Spleen (tissue), 11 donors: ENCODE data around the gene UBL4A. TPM values are rescaled to one million over a fixed set of nuclear protein-coding genes. Genes with fewer than 3 reads are reported as not detected.
A peak's percentile ranks its signal among the peaks of the same experiment; 100 is the strongest.
"Not testable (repeated sequence)": the region's sequence is repeated elsewhere in the genome, so short reads cannot be mapped to it uniquely, and the experiment has no call there.

Source experiments
- DNase-seq: peaks from one replicate; pipeline ENCODE4 v3.0.0-alpha.2; 2020
- H3K27ac ChIP-seq, 8 donors: fragments of 200-600 bp; sonication (generic) in 7 of 8; 1 replicate in 4 of 8; 2 replicates in 4 of 8; pipeline versions ENCODE4 v1.5.0 to v1.8.0; 2016 to 2021; ENCODE audit warnings: inconsistent platforms in 4 of 8, mild to moderate bottlenecking in 4 of 8, moderate library complexity in 1 of 8
- H3K27me3 ChIP-seq, 7 donors: fragments of 200-600 bp; sonication (generic) in 6 of 7; replicated peaks in 1 of 7; 1 replicate in 4 of 7; 2 replicates in 3 of 7; pipeline versions ENCODE4 v1.5.0 to v1.8.0; 2016 to 2021; ENCODE audit warnings: inconsistent platforms in 3 of 7, mild to moderate bottlenecking in 1 of 7
- H3K36me3 ChIP-seq, 6 donors: fragments of 200-600 bp; sonication (generic) in 5 of 6; 1 replicate in 4 of 6; 2 replicates in 2 of 6; pipeline versions ENCODE4 v1.5.0 to v1.8.0; 2016 to 2021; ENCODE audit warnings: inconsistent platforms in 2 of 6
- H3K4me1 ChIP-seq, 6 donors: fragments of 200-600 bp; sonication (generic) in 5 of 6; 1 replicate in 3 of 6; 2 replicates in 3 of 6; pipeline versions ENCODE4 v1.5.0 to v1.8.0; 2016 to 2021; ENCODE audit warnings: inconsistent platforms in 3 of 6
- H3K4me3 ChIP-seq, 8 donors: fragments of 200-600 bp; sonication (generic) in 7 of 8; 1 replicate in 4 of 8; 2 replicates in 4 of 8; pipeline versions ENCODE4 v1.5.0 to v1.8.0; 2016 to 2021; ENCODE audit warnings: inconsistent platforms in 4 of 8, mild to moderate bottlenecking in 4 of 8, moderate library complexity in 2 of 8
- H3K9me3 ChIP-seq, 8 donors: fragments of 200-600 bp; sonication (generic) in 7 of 8; 1 replicate in 4 of 8; 2 replicates in 4 of 8; pipeline versions ENCODE4 v1.5.0 to v1.8.0; 2016 to 2021; ENCODE audit warnings: inconsistent platforms in 4 of 8
- POLR2A ChIP-seq, 3 donors: fragments of 450-650 bp; IDR thresholded peaks; one replicate each; pipeline ENCODE4 v1.5.1; 2017; ENCODE audit warnings: antibody characterized with exemption in 3 of 3, mild to moderate bottlenecking in 1 of 3
- POLR2AphosphoS5 ChIP-seq, 3 donors: sonication (generic); formaldehyde crosslinking; IDR thresholded peaks; one replicate each; pipeline ENCODE4 v1.5.1; 2017; ENCODE audit warnings: antibody characterized with exemption in 3 of 3
- WGBS, 5 donors: extraction: QIAGEN DNeasy Blood & Tissue Kit in 3 of 5; methylation state at CpG; one replicate each; pipeline versions ENCODE4 v1.1.5 to v1.1.7; 2013 to 2018; 5-methylcytosine and 5-hydroxymethylcytosine counted together
- intact Hi-C: fragments of 100-400 bp; cut with DNase I; formaldehyde crosslinking; loops from one replicate; pipeline ENCODE4 v1.15.0; 2023; ENCODE audit warnings: low total_unique reads
- polyA plus RNA-seq, 3 donors: library from polyadenylated mRNA; stranded (reverse); fragments of 200-250 nt; gene quantifications; one replicate each; pipeline ENCODE4 v1.2.1, GENCODE V29; 2013
- total RNA-seq, 7 donors: library from RNA; depleted of rRNA in 3 of 7; stranded (reverse); fragments of >200 nt in 3 of 7; fragmentation: NEBNext Ultra II Directional in 4 of 7; extraction: Animal tissue kit (Norgen Biotek cat#: 25700) in 4 of 7; gene quantifications; one replicate each; pipeline versions ENCODE4 v1.1.0 to v1.2.1, GENCODE V29; 2016 to 2021
- TF ChIP-seq, protein P1 (sequence below), 11 experiments: fragments of 200-600 bp in 7 of 11; fragments of 450-650 bp in 4 of 11; sonication (generic) in 4 of 11; IDR thresholded peaks in 8 of 11; conservative IDR thresholded peaks in 3 of 11; 1 replicate in 7 of 11; 2 replicates in 4 of 11; pipeline versions ENCODE4 v1.4.0 to v1.8.0; 2016 to 2021; ENCODE audit warnings: antibody characterized with exemption in 11 of 11, inconsistent platforms in 4 of 11, mild to moderate bottlenecking in 1 of 11
- donor health status: healthy with polysubstance abuse.
- donor health status: DM: no; HTN: no; CAD: no; lungs with moderate emphysema.
- donor health status: DM: no; HTN: no; CAD: no.
- donor health status: Bipolar disorder and iron deficiency.
- donor health status: healthy.
- donor health status: DM: no; HTN: no; CAD: no.
- donor health status: DM: yes; HTN: yes; CAD: no.

UBL4A gene
- total and polyA plus RNA-seq, 10 donors, result 13.4 to 36.3 (median 21.8) TPM

DNA sequence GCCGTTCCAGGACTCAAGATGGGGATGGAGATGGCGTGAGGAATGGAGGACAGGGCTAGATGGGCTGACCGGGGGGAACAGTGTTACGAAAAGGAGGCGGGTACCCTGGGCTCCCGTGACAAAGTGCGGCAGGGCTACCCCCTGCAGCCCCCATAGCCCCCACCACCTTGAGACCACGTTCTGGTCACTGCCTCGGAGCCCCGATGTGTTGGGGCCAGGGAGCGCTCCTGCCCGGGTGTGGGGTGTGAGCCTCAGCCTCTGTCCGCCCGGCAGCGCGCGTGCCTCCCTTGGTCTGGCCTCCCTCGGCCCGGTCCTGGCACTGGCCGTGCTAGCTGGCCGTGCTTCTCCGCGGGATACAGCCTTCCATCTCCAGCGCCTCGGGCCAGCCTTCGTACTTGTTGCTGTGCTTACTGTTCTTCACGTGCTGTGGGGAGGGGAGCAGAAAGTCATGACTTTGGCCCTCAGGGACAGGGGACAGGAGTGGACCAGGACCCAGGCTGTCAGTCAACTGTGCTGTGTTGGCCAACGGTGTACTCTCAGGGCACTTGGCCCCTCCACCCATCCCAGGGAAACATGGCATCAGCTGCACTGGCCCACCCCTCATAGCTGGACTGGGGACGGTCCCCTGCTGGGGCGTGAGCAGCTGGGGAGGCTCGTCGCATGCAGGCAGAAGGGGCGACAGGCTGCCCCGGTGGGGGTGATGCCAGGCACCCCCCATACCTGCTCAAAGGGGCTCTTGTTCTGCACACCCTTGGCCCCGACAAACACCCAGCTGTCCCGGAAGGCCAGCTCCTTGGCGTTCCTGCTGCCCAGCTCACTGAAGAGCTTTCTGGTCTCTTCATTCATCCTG, 20.3 kb upstream of the UBL4A start:
- intact Hi-C loops, result no loop called here
- Histone ChIP-seq H3K9me3 (peaks cover 0 to 9% (median 0%) of the 10 kb centered on the region in 8 donors), H3K4me3 (no peak overlapping the region), H3K4me1 (peaks cover 0 to 8% (median 3%) of the 10 kb centered on the region in 6 donors), H3K27me3 (no peaks in the 10 kb centered on the region), H3K27ac (no peak overlapping the region), H3K36me3 (peaks cover 0 to 56% (median 13%) of the 10 kb centered on the region in 6 donors)
- DNase-seq, result peak; percentile 71
- WGBS, 5 donors, result 85 to 99% (median 93%) methylated on average over 2 to 37 of the region's 37 CpGs
- TF ChIP-seq POLR2AphosphoS5 (IDR thresholded peaks at IDR 0.05) (peak in 1 of 3 donors; percentile 7), POLR2A (IDR thresholded peaks at IDR 0.05) (no peak)
- TF ChIP-seq, protein P1, sequence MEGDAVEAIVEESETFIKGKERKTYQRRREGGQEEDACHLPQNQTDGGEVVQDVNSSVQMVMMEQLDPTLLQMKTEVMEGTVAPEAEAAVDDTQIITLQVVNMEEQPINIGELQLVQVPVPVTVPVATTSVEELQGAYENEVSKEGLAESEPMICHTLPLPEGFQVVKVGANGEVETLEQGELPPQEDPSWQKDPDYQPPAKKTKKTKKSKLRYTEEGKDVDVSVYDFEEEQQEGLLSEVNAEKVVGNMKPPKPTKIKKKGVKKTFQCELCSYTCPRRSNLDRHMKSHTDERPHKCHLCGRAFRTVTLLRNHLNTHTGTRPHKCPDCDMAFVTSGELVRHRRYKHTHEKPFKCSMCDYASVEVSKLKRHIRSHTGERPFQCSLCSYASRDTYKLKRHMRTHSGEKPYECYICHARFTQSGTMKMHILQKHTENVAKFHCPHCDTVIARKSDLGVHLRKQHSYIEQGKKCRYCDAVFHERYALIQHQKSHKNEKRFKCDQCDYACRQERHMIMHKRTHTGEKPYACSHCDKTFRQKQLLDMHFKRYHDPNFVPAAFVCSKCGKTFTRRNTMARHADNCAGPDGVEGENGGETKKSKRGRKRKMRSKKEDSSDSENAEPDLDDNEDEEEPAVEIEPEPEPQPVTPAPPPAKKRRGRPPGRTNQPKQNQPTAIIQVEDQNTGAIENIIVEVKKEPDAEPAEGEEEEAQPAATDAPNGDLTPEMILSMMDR (IDR thresholded peaks at IDR 0.05 in 8 of 11, conservative IDR thresholded peaks at IDR 0.05 in 3 of 11), result no peak

- TF ChIP-seq POLR2AphosphoS5 (IDR thresholded peaks at IDR 0.05) (no peak), POLR2A (IDR thresholded peaks at IDR 0.05) (no peak)
- TF ChIP-seq, protein P1 (IDR thresholded peaks at IDR 0.05 in 8 of 11, conservative IDR thresholded peaks at IDR 0.05 in 3 of 11), result no peak
- Histone ChIP-seq H3K4me1 (no peaks in the 10 kb centered on the region), H3K27me3 (no peaks in the 10 kb centered on the region), H3K27ac (no peak overlapping the region), H3K36me3 (peaks cover 0 to 54% (median 13%) of the 10 kb centered on the region in 6 donors), H3K4me3 (no peak overlapping the region), H3K9me3 (peaks cover 0 to 9% (median 0%) of the 10 kb centered on the region in 8 donors)
- 73 to 92% (median 82%) methylated on average over 9 to 12 of the region's 12 CpGs; no CpG with 5 or more reads in 1 of the 5 donors for WGBS, 5 donors
- no peak for DNase-seq
- intact Hi-C loops, result no loop called here
These were observed 19.3 kb upstream of the UBL4A start for GRCh38 chrX:154505734-154506133.

DNA sequence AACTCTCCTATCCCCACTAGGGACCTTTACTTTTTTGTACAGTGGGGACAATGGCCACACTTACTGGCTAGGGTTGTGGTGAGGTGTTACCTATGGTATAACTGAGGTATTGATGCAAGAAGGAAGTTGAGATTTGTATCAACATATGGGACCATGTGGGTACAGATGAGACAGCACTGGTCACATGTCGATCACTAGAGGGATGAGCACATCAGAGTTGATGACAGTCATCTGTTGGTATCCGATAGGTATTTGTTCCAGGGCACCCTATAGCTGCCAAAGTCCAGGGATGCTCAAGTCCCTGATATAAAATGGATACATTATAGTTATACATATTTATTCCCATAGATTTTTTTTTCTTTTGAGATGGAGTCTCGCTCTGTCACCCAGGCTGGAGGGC, 16.6 kb upstream of the UBL4A start:
- TF ChIP-seq POLR2A (IDR thresholded peaks at IDR 0.05) (no peak), POLR2AphosphoS5 (IDR thresholded peaks at IDR 0.05) (no peak)
- TF ChIP-seq, protein P1 (IDR thresholded peaks at IDR 0.05 in 8 of 11, conservative IDR thresholded peaks at IDR 0.05 in 3 of 11), result no peak
- Histone ChIP-seq H3K4me3 (no peak overlapping the region), H3K27ac (no peak overlapping the region), H3K36me3 (peaks cover 0 to 32% (median 11%) of the 10 kb centered on the region in 6 donors), H3K9me3 (no peaks in the 10 kb centered on the region), H3K4me1 (no peaks in the 10 kb centered on the region), H3K27me3 (no peaks in the 10 kb centered on the region)
- 82 to 95% (median 84%) methylated on average over 3 of the region's 3 CpGs for WGBS, 5 donors
- DNase-seq, result no peak
- intact Hi-C loops, result no loop called here

DNA sequence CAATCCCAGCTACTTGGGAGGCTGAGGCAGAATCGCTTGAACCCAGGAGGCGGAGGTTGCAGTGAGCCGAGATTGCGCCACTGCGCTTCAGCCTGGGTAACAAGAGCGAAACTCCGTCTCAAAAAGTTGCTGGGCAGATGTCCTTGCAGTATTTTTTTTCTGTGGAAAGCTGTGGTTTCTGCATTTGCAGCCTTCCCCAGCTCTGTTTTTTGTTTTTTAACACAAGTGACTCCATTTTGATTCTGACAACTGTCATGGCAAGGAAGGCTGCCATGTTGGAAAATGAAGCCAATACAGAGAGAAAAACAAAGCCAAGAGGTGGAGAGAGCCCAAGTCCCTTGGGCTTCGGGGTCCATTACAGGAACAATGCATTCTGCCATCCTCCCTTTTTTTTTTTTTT, 15.7 kb upstream of the UBL4A start:
- no peak overlapping the region for H3K4me3 ChIP-seq
- no peaks in the 10 kb centered on the region for H3K9me3 ChIP-seq
- no peak overlapping the region for H3K27ac ChIP-seq
- TF ChIP-seq POLR2A (IDR thresholded peaks at IDR 0.05), result no peak
- TF ChIP-seq POLR2AphosphoS5 (IDR thresholded peaks at IDR 0.05), result no peak
- TF ChIP-seq, protein P1 (IDR thresholded peaks at IDR 0.05 in 8 of 11, conservative IDR thresholded peaks at IDR 0.05 in 3 of 11), result no peak
- no peaks in the 10 kb centered on the region for H3K4me1 ChIP-seq
- no peak for DNase-seq
- intact Hi-C loops, result no loop called here
- WGBS, 5 donors, result 77 to 96% (median 83%) methylated on average over 8 of the region's 8 CpGs
- H3K36me3 ChIP-seq, result peaks cover 0 to 23% (median 9%) of the 10 kb centered on the region in 6 donors
- H3K27me3 ChIP-seq, result no peaks in the 10 kb centered on the region

DNA sequence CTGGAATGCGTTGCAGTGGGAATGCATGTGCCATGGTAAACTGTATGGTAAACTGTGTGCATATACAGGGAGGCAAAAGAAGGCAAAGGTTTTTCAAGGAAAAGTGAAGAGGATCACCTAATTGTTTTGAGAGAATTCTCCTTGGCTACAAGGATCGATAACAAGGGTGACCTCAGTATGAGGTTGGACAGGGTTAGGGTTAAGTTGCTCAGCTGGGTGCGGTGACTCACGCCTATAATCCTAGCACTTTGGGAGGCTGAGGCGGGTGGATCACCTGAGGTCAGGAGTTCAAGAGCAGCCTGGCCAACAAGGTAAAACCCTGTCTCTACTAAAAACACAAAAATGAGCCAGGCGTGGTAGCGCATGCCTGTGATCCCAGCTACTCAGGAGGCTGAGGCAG, 15.0 kb upstream of the UBL4A start:
- DNase-seq, H3K4me1 ChIP-seq, H3K27me3 ChIP-seq, intact Hi-C loops, H3K4me3 ChIP-seq, H3K27ac ChIP-seq, H3K9me3 ChIP-seq: not testable (repeated sequence)
- H3K36me3 ChIP-seq, result peaks cover 0 to 17% (median 3%) of the 10 kb centered on the region in 6 donors
- WGBS, 5 donors, result 88 to 95% (median 90%) methylated on average over 4 to 7 of the region's 7 CpGs

- H3K9me3 ChIP-seq, intact Hi-C loops, H3K4me1 ChIP-seq, DNase-seq, H3K36me3 ChIP-seq, H3K27ac ChIP-seq, H3K27me3 ChIP-seq, H3K4me3 ChIP-seq: not testable (repeated sequence)
- WGBS, 5 donors, result 66 to 86% (median 74%) methylated on average over 4 of the region's 4 CpGs
These were observed 10.2 kb upstream of the UBL4A start for GRCh38 chrX:154496591-154497137.
